Activated T-cell treated with anti-CD3 and anti-CD28 coated beads, Interleukin-2, amount 50 U/mL, for 1 hour (primary cell): Measurements from ENCODE around the gene OR2A1.
"Not testable (repeated sequence)": the region's sequence is repeated elsewhere in the genome, so short reads cannot be mapped to it uniquely, and the experiment has no call there.

Experiments
- DNase-seq: peaks from one replicate; pipeline ENCODE4 v3.0.0-alpha.2; 2020

Gene OR2A1

DNA sequence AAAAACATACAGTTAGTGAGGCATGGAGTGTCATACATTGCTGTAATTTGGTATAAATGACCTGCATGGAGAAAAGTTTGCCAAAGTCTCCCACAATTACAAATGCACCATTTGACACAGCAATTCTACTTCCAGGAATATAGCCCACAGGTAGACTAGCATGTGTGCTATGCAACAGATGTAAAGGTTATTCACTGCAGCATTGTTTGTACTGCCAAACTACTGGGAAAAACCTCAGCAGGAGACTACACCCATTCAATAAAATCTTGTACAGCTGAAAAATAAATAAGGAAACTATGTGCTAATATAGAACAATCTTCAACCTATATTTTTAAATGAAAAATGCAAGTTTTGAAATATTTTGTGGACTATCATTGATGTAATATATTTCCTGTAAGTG, 17.8 kb downstream of the OR2A1 start:
- DNase-seq = not testable (repeated sequence)

DNA sequence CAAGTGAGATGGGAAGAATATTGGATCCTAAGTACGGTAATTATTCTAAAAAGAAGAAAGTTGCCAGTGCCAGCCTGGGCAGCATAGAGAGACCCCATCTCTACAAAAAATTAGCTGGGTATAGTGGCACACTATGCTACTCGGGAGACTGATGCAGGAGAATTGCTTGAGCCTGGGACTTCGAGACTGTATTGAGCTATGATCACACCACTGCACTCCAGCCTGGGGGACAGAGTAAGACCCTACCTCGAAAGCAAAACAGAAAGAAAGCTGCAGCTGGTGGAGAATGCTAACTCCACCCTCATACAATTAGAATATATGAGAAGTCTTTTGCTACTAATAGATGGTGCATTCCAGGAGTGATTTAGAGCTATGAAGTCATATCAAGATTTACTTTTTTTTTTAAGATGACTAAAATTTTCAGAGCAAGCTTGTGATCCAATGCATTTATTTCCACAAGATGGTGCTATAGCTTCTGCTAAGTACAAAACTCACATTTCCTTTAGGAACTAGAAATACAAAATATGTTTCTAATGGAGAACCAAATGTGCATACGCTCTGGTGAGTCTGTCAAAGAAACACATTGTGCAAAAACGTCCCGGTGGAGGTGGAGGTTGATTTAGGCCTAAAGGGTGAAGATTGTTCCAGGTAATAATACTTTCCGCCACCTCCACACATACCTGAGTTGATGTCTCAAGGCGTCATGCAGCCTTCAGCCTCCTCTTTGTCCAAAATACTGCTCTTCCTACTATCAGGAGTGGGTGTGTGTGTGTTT, 19.2 kb downstream of the OR2A1 start:
- DNase-seq = not testable (repeated sequence)

DNA sequence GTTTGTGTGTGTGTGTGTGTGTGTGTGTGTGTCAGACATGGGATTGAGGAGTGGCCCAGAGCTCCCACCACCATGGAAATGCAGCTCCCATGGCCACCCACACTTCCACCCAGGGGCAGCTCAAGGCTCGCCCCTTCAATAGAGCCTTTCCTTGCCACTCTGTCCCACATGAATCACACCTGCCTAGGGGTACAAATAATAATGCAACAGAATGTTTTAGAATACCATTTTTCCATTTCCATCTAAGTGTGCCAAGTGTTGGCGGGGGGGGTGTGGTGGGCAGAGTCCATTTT, 19.7 kb downstream of the OR2A1 start:
- not testable (repeated sequence) for DNase-seq

DNA sequence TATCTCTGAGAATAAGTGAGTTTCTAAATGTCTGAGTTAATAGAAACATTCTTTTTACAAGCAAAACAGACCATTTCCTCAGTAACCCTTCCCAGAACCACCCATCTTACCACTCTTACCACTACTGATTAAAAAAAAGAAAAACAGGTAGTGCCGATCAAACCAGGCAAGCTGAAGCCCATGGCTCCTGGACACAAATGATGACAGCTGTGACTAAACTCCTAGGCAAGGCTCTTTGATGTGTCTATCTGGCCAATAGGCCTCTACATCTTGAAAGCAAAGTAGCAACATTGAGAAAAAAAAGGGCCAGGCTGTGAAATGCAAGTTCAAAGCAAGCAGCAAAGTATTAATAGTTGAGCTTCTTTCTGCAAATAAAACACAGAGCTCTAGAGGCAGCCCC, 36.4 kb downstream of the OR2A1 start:
- not testable (repeated sequence) for DNase-seq

DNA sequence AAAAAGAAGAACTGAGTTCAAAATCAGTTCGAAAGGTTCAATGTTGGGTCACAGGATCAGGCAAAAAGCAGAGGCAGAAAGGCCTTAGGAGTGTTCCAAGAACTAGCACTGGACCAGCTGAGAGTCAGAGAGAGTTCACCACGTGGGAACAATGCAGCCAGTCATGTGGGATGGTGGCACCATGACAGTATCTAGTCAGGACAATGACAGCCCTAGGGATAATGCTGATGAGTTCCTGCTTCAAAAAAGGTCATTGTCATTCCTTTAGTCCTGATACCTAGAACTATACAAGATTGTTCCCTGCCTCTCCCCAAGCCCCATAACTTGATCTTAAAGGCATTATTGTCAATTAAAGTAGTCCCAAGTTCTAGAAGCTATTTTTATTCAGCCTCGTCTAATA, 39.4 kb downstream of the OR2A1 start:
- DNase-seq = not testable (repeated sequence)

DNA sequence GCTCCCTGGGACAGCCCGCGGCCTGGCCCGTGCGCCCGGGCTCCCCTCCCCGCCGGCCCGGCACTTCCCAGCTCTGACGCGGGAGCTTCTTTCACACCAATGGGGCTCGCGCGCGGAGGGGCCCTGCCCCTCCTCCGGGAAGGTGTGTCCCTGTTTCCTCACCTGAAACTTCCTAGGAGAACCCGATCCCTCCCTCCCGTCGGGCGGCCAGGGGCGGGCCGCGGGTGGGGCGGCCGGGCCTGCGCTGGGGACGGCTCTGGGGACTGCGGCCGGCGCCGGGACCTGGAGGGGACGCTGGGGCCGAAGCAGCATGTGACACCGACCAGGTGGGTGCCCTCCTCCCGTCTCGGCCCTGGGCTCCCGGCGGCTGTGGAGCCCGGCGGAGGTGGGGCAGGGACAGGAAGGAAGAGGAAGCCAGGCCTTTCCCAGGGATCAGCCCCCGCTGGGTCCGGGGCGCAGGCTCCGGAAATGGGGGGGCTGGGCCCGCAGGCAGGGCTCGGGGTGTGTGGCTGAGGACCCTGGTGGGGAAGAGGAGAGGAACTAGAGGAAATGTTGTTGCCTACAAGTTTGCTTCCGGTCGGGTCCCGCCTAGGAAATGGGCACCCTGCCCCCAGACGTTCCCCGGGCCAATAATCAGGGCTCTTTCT, 43.1 kb downstream of the OR2A1 start, which contains the start of gene ARHGEF5:
Gene ARHGEF5 (plus strand): TSS at position 227 of the 647 bp plus-strand sequence. CDS start 7,268 bp downstream, outside the sequence.
- DNase-seq = not testable (repeated sequence)

DNA sequence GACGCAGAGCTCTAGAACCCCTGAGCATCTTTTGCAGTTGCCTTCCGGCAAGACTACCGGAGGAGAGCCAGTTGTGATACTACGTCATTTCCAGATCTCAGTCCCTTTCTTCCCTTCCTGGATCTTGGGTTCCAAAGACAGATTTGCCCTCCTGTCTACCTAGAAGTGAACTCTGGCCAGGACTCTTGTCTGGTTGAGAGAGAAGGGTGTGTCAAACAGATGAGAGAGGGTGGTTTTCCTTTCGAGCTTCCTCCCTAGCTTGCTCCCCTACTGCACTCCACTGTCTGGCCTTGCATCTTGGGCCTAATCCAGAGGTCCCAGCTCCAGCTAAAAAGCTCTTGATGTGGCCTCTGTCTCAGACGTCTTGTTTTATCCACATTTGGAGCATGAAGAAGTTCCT, 44.0 kb downstream of the OR2A1 start:
- DNase-seq = not testable (repeated sequence)

DNA sequence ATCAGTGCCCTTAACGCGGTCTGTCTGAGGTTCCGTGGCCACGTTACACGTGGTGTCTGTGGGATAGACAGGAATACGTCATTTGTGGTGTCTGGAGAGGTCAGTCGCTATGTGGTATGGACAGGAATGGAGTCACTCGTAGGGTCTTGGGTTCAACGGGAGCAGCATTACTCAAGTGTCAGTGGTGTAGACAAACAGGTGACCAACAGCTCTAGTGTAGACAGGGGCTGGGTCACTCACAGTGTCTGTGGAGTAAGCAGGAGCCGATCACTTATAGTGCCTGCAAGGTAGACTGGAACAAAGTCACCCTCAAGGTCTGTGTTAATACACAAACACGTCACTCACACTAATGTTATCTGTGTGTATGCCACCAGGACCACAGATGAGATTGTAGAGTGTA, 44.6 kb downstream of the OR2A1 start:
- not testable (repeated sequence) for DNase-seq

DNA sequence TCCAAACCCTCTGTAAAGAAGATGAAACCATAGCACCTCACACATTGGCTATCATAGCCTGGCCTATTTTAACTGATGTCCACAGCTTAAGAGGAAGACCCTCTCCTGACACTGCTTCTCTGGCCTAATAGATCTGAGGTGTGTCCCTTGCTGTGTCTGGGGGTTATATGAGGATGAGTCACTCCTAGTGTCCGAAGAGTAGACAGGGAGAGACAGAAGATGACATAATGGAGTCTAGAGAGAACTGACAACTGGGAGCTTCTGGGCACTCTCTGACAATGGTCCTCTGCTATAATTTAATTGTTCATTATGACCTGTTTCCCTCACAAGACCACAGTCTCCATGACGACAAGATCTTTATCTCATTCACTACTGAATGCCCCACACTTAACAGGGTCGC, 49.8 kb downstream of the OR2A1 start:
- DNase-seq = not testable (repeated sequence)

DNA sequence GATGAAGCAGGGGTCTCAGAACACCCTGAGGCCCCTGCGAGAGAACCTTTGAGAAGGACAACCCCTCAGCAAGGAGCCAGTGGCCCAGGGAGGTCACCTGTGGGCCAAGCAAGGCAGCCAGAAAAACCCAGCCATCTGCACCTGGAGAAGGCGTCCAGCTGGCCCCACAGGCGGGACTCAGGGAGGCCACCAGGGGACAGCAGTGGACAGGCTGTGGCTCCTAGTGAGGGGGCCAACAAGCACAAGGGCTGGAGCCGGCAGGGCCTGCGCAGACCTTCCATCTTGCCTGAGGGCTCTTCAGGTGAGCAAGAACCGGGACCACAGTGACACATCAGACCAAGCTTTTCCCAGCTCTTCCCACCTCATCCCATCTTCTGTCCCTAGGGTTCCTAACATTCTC, 53.3 kb downstream of the OR2A1 start:
- not testable (repeated sequence) for DNase-seq

DNA sequence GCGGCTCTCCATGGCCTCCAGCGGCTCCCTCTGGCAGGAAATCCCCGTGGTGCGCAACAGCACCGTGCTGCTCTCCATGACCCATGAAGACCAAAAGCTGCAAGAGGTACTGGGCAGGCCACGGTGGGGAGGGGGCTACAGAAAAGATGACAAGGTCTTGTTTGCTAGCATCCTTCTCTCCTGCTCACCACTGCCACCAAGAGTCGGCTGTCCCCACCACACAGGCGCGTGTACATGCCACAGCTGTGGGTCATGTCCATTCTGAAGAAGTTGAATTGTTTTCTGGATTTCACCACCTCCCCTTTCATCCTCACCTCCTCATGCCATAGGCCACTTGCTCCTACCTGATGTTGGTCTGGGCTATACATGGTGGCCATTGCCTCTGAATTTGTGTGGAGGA, 55.0 kb downstream of the OR2A1 start:
- not testable (repeated sequence) for DNase-seq

DNA sequence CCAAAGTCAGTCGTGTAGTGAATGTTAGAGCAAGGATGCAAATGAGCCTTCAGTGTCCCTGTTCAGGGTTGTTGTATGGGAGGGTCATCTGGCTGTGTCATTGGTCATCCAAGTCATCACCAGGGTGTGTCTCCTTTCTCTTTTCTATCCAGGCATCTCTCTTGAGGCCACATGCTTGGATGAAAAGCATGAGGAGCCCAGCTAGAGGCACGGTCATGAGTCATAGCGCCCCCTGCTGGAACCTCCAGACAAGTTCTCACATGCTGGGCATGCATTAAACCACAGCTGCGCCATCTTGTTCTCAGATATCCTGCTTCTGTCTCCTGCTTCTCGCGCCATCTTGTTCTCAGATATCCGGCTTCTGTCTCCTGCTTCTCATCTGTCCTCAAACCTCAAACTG, 57.0 kb downstream of the OR2A1 start:
- not testable (repeated sequence) for DNase-seq
